GM12878 (cell line): ENCODE measurements around the gene RPL10A.

Experiments
- EGR1 ChIP-seq, 2 experiments: IDR thresholded peaks; 1 replicate in 1 of 2; 2 replicates in 1 of 2; pipeline ENCODE4 v1.6.1; 2011 to 2012; ENCODE audit warnings: low read depth in 2 of 2, low read length in 2 of 2, borderline replicate concordance in 1 of 2, mild to moderate bottlenecking in 1 of 2, moderate library complexity in 1 of 2
- EP300 ChIP-seq, 2 experiments: fragments of 150-350 bp in 1 of 2; IDR thresholded peaks; 2 replicates each; pipeline ENCODE4 v1.6.1; 2011 to 2012; ENCODE audit warnings: low read depth in 2 of 2, low read length in 2 of 2, borderline replicate concordance in 1 of 2, improper control_type of control experiment in 1 of 2, inconsistent platforms in 1 of 2; ENCODE audit not compliant: control insufficient read depth in 1 of 2
- HDGF ChIP-seq: fragments of 450-650 bp; IDR thresholded peaks from 2 replicates; pipeline ENCODE4 v1.6.1; 2016; ENCODE audit warnings: antibody characterized with exemption
- NFXL1 ChIP-seq: fragments of 450-650 bp; IDR thresholded peaks from 2 replicates; pipeline ENCODE4 v1.6.1; 2017; ENCODE audit warnings: antibody characterized with exemption, mild to moderate bottlenecking, borderline replicate concordance
- POLR2AphosphoS5 ChIP-seq: IDR thresholded peaks from 2 replicates; pipeline ENCODE4 v1.6.1; 2011; ENCODE audit warnings: mild to moderate bottlenecking, low read length, inconsistent platforms
- SREBF1 ChIP-seq: IDR thresholded peaks from 2 replicates; pipeline ENCODE4 v1.6.1; 2012; ENCODE audit warnings: mild to moderate bottlenecking, low read length
- TCF3 ChIP-seq: IDR thresholded peaks from 2 replicates; pipeline ENCODE4 v1.6.1; 2012; ENCODE audit warnings: low read depth, mild to moderate bottlenecking, low read length, borderline replicate concordance; ENCODE audit not compliant: insufficient read depth

DNA sequence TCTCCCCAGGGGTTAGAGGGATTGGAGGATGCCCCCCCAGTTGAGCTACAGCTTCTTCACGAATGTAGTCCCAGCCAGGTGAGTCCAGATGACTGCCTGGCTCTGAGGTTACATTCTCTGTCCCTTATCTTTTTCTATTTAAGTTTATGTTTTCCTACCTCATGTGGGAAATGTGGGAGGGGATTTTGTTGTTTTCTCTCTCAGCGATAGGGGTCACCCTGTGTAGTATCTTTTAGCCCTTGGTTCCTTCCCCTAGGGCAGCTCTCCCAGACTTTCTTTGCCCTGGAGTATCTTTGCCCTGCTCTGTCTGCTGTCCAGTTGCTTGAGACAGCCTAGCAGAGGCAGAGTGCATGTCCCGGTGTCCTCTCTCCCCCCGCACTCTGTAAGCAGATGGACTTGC lies 10.3 kb upstream of the RPL10A start:
- TF ChIP-seq POLR2AphosphoS5 (no peak), TCF3 (no peak), SREBF1 (no peak), NFXL1 (no peak), EP300 (IDR thresholded peaks at IDR 0.05; ENCODE audit: borderline replicate concordance in 1 of 2, control insufficient read depth in 1 of 2, low read depth in 2 of 2, low read length in 2 of 2) (no peak), EGR1 (IDR thresholded peaks at IDR 0.05; ENCODE audit: borderline replicate concordance in 1 of 2, low read depth in 2 of 2, low read length in 2 of 2) (no peak), HDGF (no peak)
